Left colon (tissue), 2 donors: Measurements from ENCODE around the gene TGFBR1. TPM values are rescaled to one million over a fixed set of nuclear protein-coding genes. Genes with fewer than 3 reads are reported as not detected.
"Not testable (repeated sequence)": the region's sequence is repeated elsewhere in the genome, so short reads cannot be mapped to it uniquely, and the experiment has no call there.

Experiments used
- ATAC-seq: fragments of 200-7000 bp; cut with Tn5 transposase; one replicate; pipeline ENCODE4 v1.9.1; 2020; ENCODE audit warnings: mild to moderate bottlenecking, moderate library complexity
- DNase-seq, 2 donors: peaks; one replicate each; pipeline ENCODE4 v3.0.0-alpha.2; 2020
- intact Hi-C, 2 donors: fragments of 100-400 bp; cut with DNase I in 1 of 2; cut with micrococcal nuclease in 1 of 2; formaldehyde crosslinking; loops; one replicate each; pipeline versions ENCODE4 v1.11.2 to v1.14.0; 2022; cut with DNase I, micrococcal nuclease
- total RNA-seq, 2 donors: library from RNA; stranded (reverse); fragmentation: NEBNext Ultra II Directional; extraction: Animal tissue kit (Norgen Biotek cat#: 25700); gene quantifications; one replicate each; pipeline ENCODE4 v1.2.1, GENCODE V29; 2021
- donor health status: DM: no; HTN: no; CAD: no.
- donor health status: DM: yes; HTN: yes; CAD: no.

TGFBR1 gene
- total RNA-seq, 2 donors from 2014 or later = 25.3 to 36.9 TPM

GRCh38 chr9:99073985-99074901 is 30.7 kb upstream of the TGFBR1 start:
- no peak for ATAC-seq
- intact Hi-C loops = no loop called here
- DNase-seq = no peak

GRCh38 chr9:99074902-99075245 is 30.0 kb upstream of the TGFBR1 start:
- intact Hi-C loops = no loop called here
- DNase-seq (no peak), ATAC-seq (no peak)

DNA sequence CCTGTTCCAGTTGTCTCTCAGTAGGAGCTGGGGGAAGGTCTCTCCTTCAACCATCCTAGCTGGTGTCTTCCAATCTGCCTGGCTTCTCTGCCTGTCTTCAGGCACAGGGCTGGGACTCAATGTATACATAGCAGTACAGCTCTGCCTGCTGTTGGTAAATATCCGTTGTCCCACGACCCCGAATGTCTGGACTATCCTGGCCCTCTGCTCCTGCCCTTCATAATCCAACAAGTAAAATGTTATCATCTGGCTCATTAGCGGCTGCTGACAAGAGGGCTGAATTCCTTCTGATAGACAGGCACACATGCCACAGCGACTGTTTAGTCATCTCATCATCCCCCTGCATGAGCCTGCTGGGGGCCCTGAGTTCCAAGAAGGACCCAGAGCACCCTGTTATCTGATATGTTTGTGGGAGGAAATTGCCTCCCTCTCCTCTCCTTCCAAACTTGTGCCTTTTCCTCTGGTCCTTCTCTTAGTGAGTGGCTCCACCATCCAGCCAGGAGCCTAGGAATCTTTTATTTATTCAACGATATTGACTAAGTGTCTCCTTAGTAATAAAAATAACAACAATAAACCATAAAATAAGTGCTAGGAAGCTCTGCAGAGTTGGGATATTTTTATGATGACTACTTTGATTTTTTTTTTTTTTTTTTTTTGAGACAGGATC is 29.5 kb upstream of the TGFBR1 start:
- ATAC-seq = no peak
- intact Hi-C loops = no loop called here
- DNase-seq = no peak

DNA sequence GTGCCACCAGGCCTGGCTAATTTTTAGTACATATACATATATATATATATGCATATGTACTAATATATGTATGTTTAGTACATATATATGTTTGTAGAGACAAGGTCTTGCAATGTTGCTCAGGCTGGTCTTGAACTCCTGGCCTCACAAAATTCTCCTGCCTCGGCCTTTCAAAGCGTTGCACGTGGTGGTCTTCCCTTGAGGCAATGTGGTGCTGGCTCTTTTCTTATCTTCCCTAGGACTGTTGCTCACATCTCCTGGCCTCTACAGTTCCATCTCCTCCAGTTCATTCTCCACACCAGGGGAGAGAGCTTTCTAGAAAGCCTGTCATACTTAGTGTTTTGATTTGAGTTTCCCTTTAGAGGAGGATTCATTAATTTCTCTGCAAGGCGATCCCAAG is 28.9 kb upstream of the TGFBR1 start:
- intact Hi-C loops = no loop called here
- ATAC-seq (no peak), DNase-seq (no peak)

DNA sequence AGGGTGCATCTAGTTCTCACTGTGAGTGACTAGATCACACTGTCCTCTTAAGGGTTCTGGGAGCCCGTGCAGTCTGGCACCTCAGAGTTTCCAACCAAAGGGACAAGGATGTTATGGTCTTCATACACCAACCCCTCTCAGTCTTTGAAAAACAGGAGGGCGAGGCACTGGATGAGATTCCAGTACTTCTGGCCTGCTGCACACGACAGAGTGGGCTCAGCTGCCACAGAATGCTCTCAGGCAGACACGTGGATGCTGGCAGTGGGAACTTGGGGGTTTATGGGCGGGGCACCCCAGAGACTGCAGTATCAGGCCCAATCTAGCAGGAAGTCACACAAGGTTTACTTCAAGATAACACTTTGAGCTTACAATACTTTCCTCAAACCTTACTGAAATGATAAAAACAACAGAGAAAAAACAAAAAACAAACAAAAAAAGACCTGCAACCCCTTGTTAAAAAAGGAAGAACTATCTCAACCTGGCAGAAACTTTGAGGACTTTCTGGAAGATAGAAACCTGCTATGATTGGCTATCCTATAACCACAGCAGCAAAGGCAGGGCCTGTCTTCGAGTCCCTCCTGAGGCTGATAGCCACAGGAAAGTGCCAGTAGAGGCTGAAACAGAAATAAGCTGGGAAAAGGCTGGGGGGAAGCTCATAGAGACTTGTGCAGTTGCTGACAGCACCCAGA is 28.3 kb upstream of the TGFBR1 start:
- ATAC-seq = no peak

GRCh38 chr9:99078717-99079116 is 26.2 kb upstream of the TGFBR1 start:
- ATAC-seq (no peak), DNase-seq (no peak)
- intact Hi-C loops = no loop called here

More for the DNA sequence above, 28.3 kb upstream of the TGFBR1 start:
- DNase-seq = peak in 1 of 2 donors; percentile 42
- intact Hi-C loops = no loop called here

GRCh38 chr9:99079542-99079941 is 25.4 kb upstream of the TGFBR1 start:
- ATAC-seq (no peak), DNase-seq (no peak)
- intact Hi-C loops = no loop called here

DNA sequence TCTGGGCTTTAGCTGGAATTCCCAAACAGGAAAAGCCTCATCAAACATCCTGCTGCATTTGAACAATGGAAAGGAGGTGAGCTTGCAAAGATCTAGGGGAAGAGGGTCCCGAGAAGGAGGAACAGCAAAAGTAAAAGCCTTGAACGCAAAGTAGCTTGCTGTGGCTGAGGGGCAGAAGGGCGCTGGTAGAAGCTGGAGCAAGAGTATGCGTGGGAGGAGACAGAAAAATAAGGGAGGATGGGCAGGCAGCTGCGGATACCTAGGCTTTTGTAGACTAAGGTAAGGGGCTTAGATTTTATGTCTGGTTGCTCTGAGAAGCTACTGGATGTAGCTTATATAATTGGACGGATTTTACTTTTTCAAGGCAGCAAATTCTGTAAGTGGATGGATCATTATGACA is 21.9 kb upstream of the TGFBR1 start:
- intact Hi-C loops = no loop called here

GRCh38 chr9:99085949-99086948 is 18.7 kb upstream of the TGFBR1 start:
- intact Hi-C loops = no loop called here
- no peak for ATAC-seq

More for the DNA sequence above, 21.9 kb upstream of the TGFBR1 start:
- ATAC-seq (no peak), DNase-seq (no peak)

GRCh38 chr9:99087462-99087861 is 17.5 kb upstream of the TGFBR1 start:
- no peak for ATAC-seq
- DNase-seq = no peak
- intact Hi-C loops = no loop called here

More at GRCh38 chr9:99085949-99086948, 18.7 kb upstream of the TGFBR1 start:
- DNase-seq = no peak

DNA sequence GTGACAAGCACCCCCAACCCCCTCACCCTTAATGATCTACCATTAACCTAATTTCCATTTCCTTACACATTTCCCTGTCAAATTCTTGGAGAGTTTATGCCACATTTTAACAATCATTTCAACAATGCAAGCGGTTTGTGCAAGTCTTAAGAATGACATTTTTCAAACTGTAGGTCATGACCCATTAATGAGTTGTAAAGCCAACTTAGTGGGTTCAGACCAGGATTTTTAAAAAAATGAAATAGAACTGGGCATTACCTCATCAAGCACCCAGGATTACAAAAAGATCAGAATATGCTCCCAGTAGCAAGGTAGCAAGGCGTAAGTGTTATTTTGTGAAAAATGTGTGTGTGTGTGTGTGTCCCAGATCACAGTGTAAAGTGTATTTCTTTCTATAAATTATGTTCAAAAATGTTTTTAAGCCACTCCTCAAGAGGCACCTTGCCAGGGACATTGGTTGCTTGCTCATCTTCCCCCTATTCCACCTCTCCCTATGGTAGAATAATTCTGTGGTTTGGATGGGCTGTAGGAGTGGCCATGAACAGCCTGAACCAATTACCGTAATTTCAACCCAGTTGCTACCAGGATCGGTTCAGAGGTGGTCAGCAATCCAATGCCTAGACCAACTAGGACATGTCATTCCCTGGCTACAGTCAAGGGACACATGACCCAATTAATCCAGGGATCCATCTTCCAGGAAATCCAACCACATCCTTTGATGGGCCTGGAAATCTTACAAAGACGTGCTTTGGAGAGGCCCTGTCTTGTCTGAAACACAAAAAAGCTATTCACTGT is 14.4 kb upstream of the TGFBR1 start:
- no peak for ATAC-seq
- intact Hi-C loops = no loop called here
- no peak for DNase-seq

DNA sequence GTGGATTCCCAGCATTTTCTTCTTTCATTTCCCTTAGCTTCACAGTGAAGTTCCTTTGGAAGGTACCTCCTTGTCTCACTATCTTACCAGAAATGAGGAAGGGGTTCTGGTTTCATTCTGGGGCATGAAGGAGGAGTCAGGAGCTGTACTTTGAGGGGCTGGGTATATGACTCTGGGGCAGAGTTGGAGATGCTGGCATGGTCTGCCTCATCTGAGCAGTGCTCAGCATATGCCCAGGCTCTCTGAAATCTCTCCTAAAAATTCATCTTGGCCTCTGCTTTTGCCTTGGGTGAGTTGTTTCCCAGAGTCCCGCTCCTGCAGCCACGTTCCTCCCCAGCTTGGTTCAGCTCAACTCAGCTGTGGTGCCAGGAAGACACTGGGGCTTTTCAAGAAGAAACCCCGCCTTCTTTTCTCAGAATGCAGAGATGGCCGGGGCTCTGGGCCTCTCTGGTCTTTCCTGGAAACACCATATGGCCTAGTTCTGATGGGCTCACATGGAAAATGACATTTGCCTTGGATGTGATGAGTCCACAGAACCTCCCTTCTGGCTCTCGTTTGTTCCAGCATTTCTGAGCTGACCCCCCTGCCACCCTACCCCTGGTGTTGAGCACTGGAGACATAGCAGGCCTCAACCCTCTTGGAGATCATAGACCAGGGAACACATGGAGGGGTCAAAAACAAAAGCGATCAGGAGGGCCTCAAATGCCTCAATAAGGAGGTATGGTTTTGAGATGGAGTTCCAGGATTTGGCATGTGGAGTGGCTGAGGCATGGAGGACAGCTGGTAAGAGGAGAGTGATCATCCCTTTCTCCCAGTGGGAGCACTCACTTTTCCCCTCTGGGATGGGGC is 12.0 kb upstream of the TGFBR1 start:
- ATAC-seq (no peak), DNase-seq (no peak)
- intact Hi-C loops = no loop called here

- DNase-seq (no peak), ATAC-seq (no peak)
- intact Hi-C loops = no loop called here
Observed at GRCh38 chr9:99093492-99093791, 11.5 kb upstream of the TGFBR1 start.

DNA sequence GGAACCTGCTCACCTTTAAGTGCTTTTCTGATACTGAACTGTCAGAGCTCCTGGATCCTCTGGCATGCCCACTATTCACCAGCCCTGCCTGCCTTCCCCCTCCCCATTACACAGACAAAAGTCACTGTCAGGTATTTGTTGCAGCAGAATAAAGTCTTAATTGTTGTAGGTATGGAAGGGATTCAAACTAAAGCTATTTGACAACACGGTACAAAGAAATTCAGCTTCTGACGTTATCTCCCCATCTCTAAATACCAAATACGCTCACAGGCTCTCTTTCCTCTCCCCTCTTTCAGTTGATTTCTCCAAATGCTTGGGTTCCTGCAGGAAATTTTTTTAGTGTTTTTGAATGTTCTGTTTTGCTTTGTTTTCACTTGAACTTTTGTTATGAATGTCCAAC is 9.3 kb upstream of the TGFBR1 start:
- ATAC-seq = no peak
- DNase-seq = no peak
- intact Hi-C loops = no loop called here

- intact Hi-C loops = no loop called here
- ATAC-seq = no peak
- DNase-seq = no peak
Observed at GRCh38 chr9:99096409-99096808, 8.5 kb upstream of the TGFBR1 start.

DNA sequence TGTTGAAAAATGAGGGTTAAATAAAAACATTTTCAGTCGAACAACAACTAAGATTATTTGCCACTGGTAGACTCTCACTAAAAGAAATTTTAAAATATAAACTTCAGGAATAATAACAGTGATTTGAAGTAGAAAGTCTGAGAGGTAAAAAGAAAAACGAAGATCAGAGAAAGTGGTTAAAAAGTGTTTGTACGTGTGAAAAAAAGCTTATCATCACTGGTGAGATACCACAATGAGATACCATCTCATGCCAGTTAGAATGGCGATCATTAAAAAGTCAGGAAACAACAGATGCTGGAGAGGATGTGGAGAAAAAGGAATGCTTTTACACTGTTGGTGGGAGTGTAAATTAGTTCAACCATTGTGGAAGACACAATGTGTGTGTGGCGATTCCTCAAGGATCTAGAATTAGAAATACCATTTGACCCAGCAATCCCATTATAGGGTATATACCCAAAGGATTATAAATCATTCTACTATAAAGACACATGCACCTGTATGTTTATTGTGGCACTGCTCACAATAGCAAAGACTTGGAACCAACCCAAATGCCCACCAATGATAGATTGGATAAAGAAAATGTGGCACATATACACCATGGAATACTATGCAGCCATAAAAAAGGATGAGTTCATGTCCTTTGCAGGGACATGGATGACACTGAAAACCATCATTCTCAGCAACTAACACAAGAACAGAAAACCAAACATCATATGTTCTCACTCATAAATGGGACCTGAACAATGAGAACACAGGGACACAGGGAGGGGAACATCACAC is 4.9 kb upstream of the TGFBR1 start:
- intact Hi-C loops, DNase-seq, ATAC-seq: not testable (repeated sequence)
